ENCODE data around the gene EXOC4. TPM values are rescaled to one million over a fixed set of nuclear protein-coding genes. Genes with fewer than 3 reads are reported as not detected.
"Not testable (repeated sequence)": the region's sequence is repeated elsewhere in the genome, so short reads cannot be mapped to it uniquely, and the experiment has no call there.

The EXOC4 gene
- total RNA-seq, 1 donor from 2014 or later, result 84.0 TPM

DNA sequence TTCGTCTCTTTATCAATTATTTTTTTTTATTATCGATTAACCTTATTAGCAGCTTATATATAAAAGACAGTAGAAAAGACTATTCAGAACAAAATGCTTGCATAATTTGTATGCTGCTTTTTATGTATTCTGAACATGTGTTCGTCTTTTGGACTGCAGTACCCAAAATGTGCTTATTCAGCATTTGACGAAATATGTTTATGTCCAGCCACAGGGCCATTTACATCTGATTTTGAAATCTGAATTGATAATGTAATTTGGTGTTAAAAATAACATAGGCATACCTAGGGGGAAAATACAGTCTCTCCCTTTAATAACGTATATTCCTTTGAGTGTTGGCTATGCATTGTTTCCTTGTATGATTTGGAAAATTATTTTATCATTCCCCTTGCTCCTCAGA is 386.0 kb downstream of the EXOC4 start:
- no peaks in the 10 kb centered on the region for H3K36me3 ChIP-seq (ENCODE audit: control insufficient read depth, insufficient read depth, low read length)
- no peak overlapping the region for H3K4me3 ChIP-seq (ENCODE audit: low read depth, low read length)
- H3K27me3 ChIP-seq (ENCODE audit: control insufficient read depth, insufficient read depth, low read length), result no peaks in the 10 kb centered on the region
- FAIRE-seq (no peak), DNase-seq (ENCODE audit: low read depth) (no peak)
- TF ChIP-seq, protein P1, sequence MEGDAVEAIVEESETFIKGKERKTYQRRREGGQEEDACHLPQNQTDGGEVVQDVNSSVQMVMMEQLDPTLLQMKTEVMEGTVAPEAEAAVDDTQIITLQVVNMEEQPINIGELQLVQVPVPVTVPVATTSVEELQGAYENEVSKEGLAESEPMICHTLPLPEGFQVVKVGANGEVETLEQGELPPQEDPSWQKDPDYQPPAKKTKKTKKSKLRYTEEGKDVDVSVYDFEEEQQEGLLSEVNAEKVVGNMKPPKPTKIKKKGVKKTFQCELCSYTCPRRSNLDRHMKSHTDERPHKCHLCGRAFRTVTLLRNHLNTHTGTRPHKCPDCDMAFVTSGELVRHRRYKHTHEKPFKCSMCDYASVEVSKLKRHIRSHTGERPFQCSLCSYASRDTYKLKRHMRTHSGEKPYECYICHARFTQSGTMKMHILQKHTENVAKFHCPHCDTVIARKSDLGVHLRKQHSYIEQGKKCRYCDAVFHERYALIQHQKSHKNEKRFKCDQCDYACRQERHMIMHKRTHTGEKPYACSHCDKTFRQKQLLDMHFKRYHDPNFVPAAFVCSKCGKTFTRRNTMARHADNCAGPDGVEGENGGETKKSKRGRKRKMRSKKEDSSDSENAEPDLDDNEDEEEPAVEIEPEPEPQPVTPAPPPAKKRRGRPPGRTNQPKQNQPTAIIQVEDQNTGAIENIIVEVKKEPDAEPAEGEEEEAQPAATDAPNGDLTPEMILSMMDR (IDR thresholded peaks at IDR 0.05; ENCODE audit: insufficient read depth, low read length, severe bottlenecking), result no peak

DNA sequence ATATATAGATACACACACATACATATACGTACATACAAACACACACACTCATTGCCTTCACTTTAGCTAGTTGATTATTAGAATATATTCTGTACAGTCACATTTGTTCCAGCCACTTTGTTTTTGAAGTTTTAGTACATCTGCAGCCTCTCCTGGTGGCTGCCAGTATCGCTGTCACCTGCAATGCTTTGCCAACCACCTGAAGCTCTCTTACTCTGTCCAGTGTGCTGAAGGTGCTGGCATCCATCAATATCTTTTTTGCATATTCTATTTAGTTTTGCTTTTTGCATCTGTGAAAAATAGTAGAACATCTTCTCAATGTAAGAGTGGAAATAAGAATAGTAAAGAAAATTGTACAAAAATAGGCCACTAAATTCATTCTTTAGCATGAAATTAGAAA is 388.6 kb downstream of the EXOC4 start:
- no peak for DNase-seq (ENCODE audit: low read depth)
- FAIRE-seq, result no peak
- H3K27me3 ChIP-seq (ENCODE audit: control insufficient read depth, insufficient read depth, low read length), result no peaks in the 10 kb centered on the region
- H3K36me3 ChIP-seq (ENCODE audit: control insufficient read depth, insufficient read depth, low read length), result no peaks in the 10 kb centered on the region
- no peak overlapping the region for H3K4me3 ChIP-seq (ENCODE audit: low read depth, low read length)
- TF ChIP-seq, protein P1 (IDR thresholded peaks at IDR 0.05; ENCODE audit: insufficient read depth, low read length, severe bottlenecking), result peak; percentile 13

DNA sequence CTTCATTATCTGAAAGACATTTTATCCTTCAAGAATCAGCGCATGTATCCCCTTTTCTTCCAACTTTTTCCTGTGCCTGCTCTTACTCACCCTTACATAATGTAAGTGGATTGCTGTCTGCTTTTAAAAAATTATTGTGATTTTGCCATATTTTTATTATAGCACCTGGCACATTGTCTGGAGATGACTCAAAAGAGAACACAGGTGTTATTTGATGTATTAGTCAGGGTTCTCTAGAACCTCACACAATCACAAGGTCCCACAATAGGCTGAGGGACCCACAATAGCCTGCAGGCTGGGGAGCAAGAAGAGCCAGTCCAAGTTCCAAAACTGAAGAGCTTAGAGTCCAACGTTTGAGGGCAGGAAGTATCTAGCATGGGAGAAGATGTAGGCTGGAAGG is 390.0 kb downstream of the EXOC4 start:
- Histone ChIP-seq H3K4me3 (ENCODE audit: low read depth, low read length) (no peak overlapping the region), H3K27me3 (ENCODE audit: control insufficient read depth, insufficient read depth, low read length) (no peaks in the 10 kb centered on the region), H3K36me3 (ENCODE audit: control insufficient read depth, insufficient read depth, low read length) (no peaks in the 10 kb centered on the region)
- peak; percentile 54 for DNase-seq (ENCODE audit: low read depth)
- TF ChIP-seq, protein P1 (IDR thresholded peaks at IDR 0.05; ENCODE audit: insufficient read depth, low read length, severe bottlenecking), result no peak
- no peak for FAIRE-seq

DNA sequence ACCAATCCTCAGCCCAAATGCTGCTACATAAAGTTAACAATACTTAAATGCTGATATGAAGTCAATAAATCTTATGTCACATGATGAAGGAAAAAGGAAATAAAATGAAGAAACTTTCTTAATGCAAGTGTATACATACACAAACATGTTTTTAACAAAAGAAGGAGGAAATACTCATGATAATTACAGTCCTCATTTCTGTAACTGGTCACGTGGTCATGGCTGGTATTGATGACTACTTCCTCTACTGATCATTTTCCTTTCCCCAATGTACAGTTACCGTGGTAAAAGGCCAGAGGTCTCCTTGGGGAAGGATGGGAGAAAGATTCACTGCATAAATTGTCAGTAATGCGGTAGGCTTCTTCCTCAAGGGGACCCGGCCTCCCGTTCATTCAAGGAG is 390.8 kb downstream of the EXOC4 start:
- DNase-seq (ENCODE audit: low read depth), result not testable (repeated sequence)

DNA sequence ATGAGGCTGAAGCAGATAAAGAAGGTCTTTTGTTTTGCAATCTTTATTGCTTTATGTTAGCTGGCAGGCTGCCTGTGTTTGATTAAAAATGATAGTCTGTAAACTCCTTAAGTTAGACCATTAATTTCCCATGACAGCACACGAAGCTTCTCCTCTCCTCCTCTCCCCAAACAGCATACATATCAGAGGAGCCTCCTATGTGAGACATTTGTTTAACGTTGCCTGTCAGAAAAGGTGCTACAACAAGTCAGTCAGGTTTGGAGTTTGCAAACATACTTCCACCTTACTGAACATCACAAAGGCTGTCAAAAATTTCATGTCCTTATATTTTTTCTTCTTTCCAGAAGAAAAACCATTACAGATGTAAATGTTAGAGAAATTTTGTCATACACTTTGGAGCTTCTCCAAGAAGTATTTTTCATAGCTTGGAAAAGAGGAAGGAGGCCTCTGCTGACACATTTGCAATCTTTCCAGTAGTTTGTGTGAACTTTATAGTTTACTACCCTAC is 393.1 kb downstream of the EXOC4 start:
- no peak for FAIRE-seq
- TF ChIP-seq, protein P1 (IDR thresholded peaks at IDR 0.05; ENCODE audit: insufficient read depth, low read length, severe bottlenecking), result no peak
- Histone ChIP-seq H3K36me3 (ENCODE audit: control insufficient read depth, insufficient read depth, low read length) (no peaks in the 10 kb centered on the region), H3K4me3 (ENCODE audit: low read depth, low read length) (no peak overlapping the region), H3K27me3 (ENCODE audit: control insufficient read depth, insufficient read depth, low read length) (no peaks in the 10 kb centered on the region)
- no peak for DNase-seq (ENCODE audit: low read depth)

More for the DNA sequence above, 390.8 kb downstream of the EXOC4 start:
- H3K4me3 ChIP-seq (ENCODE audit: low read depth, low read length); FAIRE-seq; H3K36me3 ChIP-seq (ENCODE audit: control insufficient read depth, insufficient read depth, low read length); H3K27me3 ChIP-seq (ENCODE audit: control insufficient read depth, insufficient read depth, low read length): not testable (repeated sequence)

DNA sequence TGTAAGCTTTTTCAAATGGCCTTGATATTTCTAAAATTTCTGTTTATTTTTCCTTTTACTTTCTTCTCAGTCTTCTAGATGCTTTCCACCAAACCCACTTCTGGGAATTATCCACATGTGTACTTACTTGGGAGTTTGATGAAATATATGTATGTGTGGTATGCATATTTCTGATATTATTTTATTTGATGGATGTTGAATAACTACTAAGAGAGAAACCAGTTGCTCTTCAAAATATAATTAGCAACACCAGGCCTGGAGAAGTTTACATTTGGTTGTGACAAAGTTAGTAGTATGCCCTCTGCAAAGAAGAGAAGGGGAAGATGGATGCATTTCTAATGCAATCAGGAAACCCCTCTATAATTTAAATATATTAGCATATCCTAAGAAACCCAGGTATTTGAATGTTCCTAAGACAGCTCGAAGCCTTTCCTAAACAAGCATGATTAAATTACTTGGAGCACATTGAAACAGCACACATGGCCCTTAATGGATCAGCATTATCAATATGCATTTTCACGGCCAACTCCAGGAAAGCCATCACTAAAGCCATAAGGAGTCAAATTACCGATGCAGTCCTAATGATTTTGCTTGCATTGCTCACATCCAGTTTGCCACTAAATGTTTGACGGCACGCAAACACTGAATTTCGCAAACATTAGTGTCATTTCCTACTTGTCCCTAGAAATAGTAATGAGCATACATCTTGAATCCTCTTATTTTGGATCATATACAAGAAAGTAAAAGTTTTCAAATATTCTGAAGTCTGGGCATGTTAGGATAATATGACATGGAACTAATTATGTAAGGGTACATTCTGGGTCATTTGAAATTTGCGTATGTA is 393.8 kb downstream of the EXOC4 start:
- no peaks in the 10 kb centered on the region for H3K27me3 ChIP-seq (ENCODE audit: control insufficient read depth, insufficient read depth, low read length)
- no peaks in the 10 kb centered on the region for H3K36me3 ChIP-seq (ENCODE audit: control insufficient read depth, insufficient read depth, low read length)
- TF ChIP-seq, protein P1 (IDR thresholded peaks at IDR 0.05; ENCODE audit: insufficient read depth, low read length, severe bottlenecking), result no peak
- no peak overlapping the region for H3K4me3 ChIP-seq (ENCODE audit: low read depth, low read length)
- no peak for FAIRE-seq
- DNase-seq (ENCODE audit: low read depth), result no peak
